Coronary artery (tissue), 2 donors: ENCODE data around the gene CCT7.

Experiments
- DNase-seq: peaks from one replicate; pipeline ENCODE4 v3.0.0-alpha.2; 2017; ENCODE audit warnings: low spot score
- H3K27ac ChIP-seq, 2 donors: fragments of 200-600 bp; sonication (generic); one replicate each; pipeline ENCODE4 v1.5.1; 2016 to 2019
- H3K4me3 ChIP-seq: fragments of 200-600 bp; sonication (generic); 2 replicates; pipeline ENCODE4 v1.5.1; 2016; ENCODE audit warnings: mild to moderate bottlenecking, moderate library complexity
- TF ChIP-seq, protein P1 (sequence below): fragments of 200-600 bp; sonication (generic); IDR thresholded peaks from one replicate; pipeline ENCODE4 v1.5.1; 2019; ENCODE audit warnings: antibody characterized with exemption

Gene CCT7

DNA sequence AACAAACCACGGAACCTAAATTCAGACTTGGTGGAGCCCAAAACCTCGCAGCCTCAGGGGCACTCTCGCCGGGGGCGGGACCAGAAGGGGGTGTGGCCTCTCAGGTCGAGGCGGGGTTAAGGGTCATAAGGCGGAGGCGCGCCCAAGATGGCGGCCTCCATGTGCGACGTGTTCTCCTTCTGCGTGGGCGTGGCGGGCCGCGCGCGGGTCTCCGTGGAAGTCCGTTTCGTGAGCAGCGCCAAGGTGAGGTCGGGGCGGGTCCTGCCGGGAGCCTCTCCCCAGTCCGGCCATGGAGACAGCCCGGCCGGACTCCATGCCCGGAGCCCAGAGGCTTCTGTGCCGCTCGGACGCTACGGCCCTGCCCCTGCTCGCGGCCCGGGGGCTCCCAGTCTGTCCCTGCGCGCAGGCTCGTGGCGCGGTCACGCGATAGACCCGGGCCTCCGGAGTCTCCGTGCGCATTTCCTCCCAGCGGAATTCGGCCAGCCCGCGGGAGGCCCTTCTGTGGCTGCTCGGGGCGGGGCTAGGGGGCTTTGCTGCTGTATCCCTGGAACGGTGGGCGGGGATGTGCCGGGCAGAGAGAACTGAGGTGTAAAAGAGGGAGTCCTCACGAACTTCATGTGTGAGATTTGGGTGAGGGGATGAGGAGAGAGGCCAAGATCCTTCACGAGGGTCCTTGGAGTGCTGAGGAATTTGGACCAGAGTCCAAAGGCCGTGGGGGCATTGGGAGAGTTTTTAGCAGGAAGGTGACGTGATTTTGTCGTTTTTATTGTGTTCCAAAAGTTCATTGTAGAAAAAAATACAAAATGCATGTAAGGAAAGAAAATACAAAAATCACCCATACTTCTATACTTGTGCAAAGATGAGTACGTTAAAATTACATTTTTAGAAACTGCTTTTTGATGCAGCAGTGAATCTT lies 19.7 kb upstream of the CCT7 start, which contains the start of gene SMYD5:
Gene SMYD5, plus strand, starts transcription at position 126 of the 916 bp plus-strand sequence. Its CDS starts 22 bp downstream, at position 148.
- H3K4me3 ChIP-seq = peak within 1 kb of the TSS; percentile 92
- peak; percentile 89 for DNase-seq
- TF ChIP-seq, protein P1, sequence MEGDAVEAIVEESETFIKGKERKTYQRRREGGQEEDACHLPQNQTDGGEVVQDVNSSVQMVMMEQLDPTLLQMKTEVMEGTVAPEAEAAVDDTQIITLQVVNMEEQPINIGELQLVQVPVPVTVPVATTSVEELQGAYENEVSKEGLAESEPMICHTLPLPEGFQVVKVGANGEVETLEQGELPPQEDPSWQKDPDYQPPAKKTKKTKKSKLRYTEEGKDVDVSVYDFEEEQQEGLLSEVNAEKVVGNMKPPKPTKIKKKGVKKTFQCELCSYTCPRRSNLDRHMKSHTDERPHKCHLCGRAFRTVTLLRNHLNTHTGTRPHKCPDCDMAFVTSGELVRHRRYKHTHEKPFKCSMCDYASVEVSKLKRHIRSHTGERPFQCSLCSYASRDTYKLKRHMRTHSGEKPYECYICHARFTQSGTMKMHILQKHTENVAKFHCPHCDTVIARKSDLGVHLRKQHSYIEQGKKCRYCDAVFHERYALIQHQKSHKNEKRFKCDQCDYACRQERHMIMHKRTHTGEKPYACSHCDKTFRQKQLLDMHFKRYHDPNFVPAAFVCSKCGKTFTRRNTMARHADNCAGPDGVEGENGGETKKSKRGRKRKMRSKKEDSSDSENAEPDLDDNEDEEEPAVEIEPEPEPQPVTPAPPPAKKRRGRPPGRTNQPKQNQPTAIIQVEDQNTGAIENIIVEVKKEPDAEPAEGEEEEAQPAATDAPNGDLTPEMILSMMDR = no peak
- peak within 1 kb of the TSS; percentile 47 to 85 for H3K27ac ChIP-seq

DNA sequence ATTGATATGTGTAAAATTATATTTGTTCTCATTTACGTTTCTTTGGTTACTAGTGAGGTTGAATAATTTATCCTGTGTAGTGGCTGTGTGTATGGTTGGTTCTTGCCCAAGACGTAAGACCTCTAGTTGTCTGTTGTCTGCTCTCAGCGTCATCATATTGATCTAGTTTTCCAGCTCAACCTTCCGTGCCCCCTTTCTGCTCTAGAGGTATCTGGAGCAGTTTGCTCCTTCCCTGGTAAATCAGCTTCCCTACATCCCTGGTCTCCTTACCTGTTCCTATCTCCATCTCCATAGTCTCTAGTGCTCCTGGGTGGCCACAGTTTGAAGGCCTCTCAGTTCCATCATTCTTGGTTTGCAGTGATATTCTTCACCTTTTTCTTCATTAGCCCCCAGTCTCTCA lies 18.9 kb upstream of the CCT7 start:
- Histone ChIP-seq H3K4me3 (peak overlapping the region; percentile 92), H3K27ac (no peak overlapping the region)
- TF ChIP-seq, protein P1 = no peak
- no peak for DNase-seq

- no peak overlapping the region for H3K27ac ChIP-seq
Measured at GRCh38 chr2:73217160-73217559, 16.9 kb upstream of the CCT7 start.

GRCh38 chr2:73217826-73218225 lies 16.3 kb upstream of the CCT7 start:
- Histone ChIP-seq H3K27ac (no peak overlapping the region), H3K4me3 (no peak overlapping the region)
- TF ChIP-seq, protein P1 = no peak
- DNase-seq = no peak

More at GRCh38 chr2:73217160-73217559, 16.9 kb upstream of the CCT7 start:
- H3K4me3 ChIP-seq = no peak overlapping the region
- TF ChIP-seq, protein P1 = no peak
- no peak for DNase-seq

- H3K27ac ChIP-seq = no peak overlapping the region
- TF ChIP-seq, protein P1 = no peak
Measured at GRCh38 chr2:73218298-73218697, 15.8 kb upstream of the CCT7 start.

GRCh38 chr2:73223821-73224220 lies 10.3 kb upstream of the CCT7 start:
- Histone ChIP-seq H3K4me3 (no peak overlapping the region), H3K27ac (no peak overlapping the region)
- TF ChIP-seq, protein P1 = no peak
- no peak for DNase-seq

More at GRCh38 chr2:73218298-73218697, 15.8 kb upstream of the CCT7 start:
- H3K4me3 ChIP-seq = no peak overlapping the region
- no peak for DNase-seq
